ENCODE measurements around the gene CFAP92. TPM values are rescaled to one million over a fixed set of nuclear protein-coding genes. Genes with fewer than 3 reads are reported as not detected.
A peak's percentile ranks its signal among the peaks of the same experiment; 100 is the strongest.
"Not testable (repeated sequence)": the region's sequence is repeated elsewhere in the genome, so short reads cannot be mapped to it uniquely, and the experiment has no call there.

The CFAP92 gene
- total RNA-seq, 1 donor from 2014 or later, result 0.15 TPM

DNA sequence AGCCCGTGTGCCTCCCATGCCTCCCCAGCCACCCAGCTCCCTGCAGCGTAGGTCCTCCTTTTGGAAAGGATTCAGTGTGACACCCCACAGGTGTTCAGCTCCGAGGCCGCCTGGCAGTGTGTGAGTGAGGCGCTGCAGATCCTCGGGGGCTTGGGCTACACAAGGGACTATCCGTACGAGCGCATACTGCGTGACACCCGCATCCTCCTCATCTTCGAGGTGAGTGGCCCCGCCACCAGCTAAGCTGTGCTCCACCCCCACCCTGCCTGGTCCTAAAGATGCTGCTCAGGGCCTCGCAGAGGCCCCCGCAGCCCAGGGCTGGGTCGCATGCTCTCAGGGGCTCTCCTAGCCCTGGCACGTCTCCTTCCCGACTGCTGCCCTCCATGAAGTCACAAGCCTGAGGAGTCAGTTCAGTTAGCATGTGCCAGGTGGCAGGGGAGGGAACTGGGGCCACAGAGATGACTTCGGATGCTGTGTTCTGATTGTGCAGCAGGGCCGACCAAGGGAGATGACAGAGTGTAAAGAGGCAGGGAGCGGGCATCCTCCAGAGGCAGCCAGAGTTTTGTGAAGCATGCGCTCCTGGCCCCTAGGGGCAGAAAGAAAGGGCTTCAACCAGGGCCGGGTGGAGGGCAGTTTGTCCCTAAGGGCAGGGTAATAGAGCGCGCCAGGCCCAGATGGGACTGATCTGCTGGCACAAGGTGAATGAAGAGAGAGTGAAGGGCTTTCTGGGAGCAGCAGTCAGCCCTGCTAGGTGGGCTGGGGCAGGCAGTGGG is 87.7 kb downstream of the CFAP92 start:
- no peak for DNase-seq (ENCODE audit: low read depth)

DNA sequence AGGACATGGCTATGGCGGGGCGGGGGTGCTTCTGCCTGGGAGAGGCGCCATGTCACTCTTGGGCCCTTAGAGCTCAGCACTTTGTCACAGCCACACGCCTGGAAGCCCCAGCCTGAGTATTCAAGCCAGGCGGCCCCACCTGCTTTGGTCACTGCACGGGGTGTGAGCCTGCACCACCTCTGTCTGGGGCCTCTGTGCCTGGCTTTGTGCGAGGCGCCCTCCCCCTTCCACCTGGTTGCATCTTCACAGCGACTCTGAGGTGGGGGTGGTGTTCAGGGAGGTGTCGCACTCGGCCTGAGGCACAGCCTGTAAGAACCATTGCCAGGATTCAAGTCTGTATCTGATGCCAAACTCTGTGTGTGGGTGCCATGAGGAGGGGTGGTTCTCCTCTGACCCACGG is 90.4 kb downstream of the CFAP92 start:
- no peak for DNase-seq (ENCODE audit: low read depth)

DNA sequence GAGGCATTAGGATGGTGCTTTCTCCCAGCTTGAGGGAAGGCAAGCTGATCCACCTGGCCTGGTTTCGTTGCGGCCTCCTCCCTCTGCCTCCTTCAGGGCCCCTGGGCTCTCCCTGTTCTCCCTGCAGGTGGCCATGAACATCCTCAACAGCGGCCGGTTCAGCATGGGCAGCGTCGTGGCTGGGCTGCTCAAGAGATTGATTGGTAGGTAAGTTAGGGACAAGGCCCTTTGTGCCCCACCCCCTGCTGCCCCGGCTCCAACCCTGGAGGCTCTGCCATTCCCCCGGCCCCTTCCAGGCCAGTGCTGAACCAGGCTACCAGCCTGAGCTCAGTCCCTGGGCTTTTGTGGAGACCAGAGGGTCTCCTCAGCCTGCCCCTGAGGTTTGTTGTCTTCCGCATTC is 91.5 kb downstream of the CFAP92 start:
- no peak for DNase-seq (ENCODE audit: low read depth)

GRCh38 chr3:128895843-128896697 is 97.8 kb downstream of the CFAP92 start:
- DNase-seq (ENCODE audit: low read depth), result no peak

- DNase-seq (ENCODE audit: low read depth), result no peak
Measured at GRCh38 chr3:128889139-128889894, 104.6 kb downstream of the CFAP92 start.

DNA sequence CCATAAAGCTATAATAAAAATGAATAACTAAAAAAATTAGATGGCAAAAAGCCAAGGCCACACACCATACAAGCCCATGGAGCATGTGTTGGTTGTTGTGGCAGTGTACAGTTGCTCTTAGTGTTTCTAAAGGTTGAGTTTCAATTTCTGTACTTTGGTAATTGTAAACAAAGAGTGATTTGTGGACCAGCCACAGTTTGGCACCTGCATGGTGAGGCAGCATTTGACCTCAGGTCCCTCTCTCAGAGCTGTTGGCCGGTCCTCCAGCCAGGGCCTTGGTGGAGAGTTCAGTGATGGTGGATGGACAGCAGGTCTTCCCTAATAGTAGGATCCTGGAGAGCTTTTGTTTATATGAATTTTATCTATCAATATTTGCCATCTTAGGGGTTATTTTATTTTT is 108.9 kb downstream of the CFAP92 start:
- no peak for DNase-seq (ENCODE audit: low read depth)

- DNase-seq (ENCODE audit: low read depth), result no peak
Measured at GRCh38 chr3:128882719-128883118, 111.2 kb downstream of the CFAP92 start.

GRCh38 chr3:128881576-128881975 is 112.3 kb downstream of the CFAP92 start:
- no peak for DNase-seq (ENCODE audit: low read depth)

- not testable (repeated sequence) for DNase-seq (ENCODE audit: low read depth)
Measured at GRCh38 chr3:128880455-128880854, 113.4 kb downstream of the CFAP92 start.

GRCh38 chr3:128879991-128880390 is 113.9 kb downstream of the CFAP92 start:
- no peak for DNase-seq (ENCODE audit: low read depth)

DNA sequence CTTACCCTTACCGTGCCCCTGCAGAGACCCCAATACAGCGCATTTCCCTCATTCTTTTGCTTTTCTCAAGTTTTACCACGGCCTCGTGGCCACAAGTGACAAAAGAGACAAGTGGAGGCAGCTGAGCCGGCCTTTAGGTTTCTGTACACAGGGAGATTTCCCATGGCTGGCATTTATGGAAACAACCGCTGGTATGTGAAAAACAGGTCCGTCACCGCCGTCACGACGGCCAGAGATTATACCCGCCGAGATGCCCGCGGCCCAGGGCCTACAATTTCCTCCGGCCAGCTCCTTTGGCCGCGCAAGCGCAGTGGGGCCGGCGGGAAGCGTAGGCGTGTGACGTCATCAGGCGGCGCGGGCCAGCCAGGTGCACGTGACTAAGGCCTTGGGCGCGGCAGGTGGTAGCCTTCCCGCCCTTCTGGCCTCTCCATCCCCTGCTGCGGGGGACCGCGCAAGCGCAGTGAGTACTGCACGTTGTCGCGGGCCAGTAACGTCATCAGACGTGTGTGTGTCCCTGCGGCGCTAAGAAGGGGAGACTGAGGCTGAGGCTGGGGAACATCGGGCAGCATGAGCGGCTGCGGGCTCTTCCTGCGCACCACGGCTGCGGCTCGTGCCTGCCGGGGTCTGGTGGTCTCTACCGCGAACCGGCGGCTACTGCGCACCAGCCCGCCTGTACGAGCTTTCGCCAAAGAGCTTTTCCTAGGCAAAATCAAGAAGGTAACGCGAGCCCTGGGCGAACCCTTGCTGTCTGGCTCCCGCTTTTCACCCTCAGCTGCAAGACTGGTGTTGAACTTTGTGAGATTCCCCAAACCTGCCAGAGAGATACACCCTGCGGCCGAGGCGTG is 114.5 kb downstream of the CFAP92 start, which contains the start of gene ACAD9:
ACAD9 (plus strand) TSS at position 496 of the 845 bp plus-strand sequence; CDS start at position 568, 72 bp downstream.
- DNase-seq (ENCODE audit: low read depth), result peak; percentile 93

GRCh38 chr3:128878556-128879124 is 115.2 kb downstream of the CFAP92 start:
- peak; percentile 61 for DNase-seq (ENCODE audit: low read depth)

DNA sequence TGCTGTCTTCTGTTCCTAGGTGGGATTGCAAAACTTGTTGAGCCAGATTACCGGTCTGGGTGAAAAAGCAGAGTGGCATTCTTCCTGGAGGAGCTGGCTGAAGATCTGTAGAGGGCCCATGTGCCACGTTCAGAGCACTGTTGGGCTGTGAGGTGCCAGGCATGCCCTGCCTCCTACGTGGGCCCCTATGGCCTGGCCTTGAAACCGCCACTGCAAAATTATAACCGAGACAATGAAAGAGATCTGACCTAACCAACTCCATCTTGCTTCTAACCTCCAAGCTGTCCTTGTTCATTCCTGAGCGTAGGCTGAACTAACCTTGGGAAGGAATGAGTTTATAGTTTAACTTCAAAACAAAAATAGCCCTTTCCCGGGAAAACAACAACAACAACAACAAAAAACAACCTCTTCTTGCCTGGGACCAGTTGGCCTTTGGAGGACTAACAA is 115.8 kb downstream of the CFAP92 start:
- DNase-seq (ENCODE audit: low read depth), result no peak

DNA sequence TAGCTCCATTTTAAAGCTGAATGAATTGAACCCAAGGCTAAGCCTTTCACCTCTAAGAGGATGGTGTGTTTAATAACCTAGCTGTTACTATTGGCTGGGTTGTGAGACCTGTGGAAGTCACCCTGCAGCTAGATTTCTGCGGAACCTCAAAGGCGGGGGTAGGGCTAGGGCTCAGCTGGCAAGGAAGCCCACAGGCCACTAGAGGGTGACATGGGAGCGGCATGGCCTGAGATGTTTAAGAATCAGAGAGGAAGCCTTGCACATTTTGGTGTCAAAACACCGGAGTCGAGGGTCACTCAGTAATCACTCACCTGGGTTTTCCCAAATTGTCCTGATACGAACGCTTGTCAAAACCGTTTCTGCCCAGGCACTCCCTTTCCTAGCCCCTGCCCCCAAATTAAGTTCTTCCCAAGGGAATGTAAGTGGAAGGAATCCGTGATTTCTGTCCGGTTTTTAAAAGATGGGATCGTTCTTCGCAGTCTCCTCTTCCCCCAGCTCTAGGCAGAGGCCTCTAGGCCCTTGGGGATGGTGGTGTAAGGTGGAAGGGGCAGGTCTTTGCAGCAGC is 118.2 kb downstream of the CFAP92 start:
- DNase-seq (ENCODE audit: low read depth), result peak; percentile 25

DNA sequence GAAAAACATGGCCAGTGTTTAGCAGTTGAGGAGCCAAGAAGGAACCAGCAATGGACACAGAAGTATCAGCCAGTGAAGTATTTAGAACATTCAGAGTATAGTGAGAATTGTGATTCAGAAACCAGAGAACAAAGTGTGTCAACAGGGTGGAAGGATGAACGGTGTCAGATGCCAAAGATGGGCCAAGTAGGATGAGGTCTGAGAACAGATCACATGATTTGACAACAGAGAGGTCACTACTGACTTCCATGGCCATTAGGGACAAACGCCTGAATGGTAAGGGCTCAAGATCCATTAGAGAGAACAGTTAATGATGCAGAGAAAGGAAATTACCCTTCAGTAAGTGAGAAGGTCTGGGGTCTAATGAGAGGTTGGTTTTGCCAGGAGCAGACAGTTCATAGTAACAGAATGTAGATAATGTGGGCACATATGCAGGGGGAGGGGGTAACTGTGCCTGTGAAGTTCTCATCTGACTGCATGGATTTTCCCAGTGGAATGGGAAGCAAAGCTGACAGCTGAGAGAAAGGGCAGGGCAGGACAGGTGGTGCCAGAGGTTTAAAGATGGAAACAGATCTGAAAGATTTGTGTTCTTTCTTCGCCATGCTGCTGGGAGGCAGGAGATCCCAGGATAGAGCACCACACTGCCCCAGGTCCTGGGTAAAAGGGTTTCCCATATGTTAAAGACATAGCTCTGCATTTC is 119.2 kb downstream of the CFAP92 start:
- DNase-seq (ENCODE audit: low read depth), result no peak

DNA sequence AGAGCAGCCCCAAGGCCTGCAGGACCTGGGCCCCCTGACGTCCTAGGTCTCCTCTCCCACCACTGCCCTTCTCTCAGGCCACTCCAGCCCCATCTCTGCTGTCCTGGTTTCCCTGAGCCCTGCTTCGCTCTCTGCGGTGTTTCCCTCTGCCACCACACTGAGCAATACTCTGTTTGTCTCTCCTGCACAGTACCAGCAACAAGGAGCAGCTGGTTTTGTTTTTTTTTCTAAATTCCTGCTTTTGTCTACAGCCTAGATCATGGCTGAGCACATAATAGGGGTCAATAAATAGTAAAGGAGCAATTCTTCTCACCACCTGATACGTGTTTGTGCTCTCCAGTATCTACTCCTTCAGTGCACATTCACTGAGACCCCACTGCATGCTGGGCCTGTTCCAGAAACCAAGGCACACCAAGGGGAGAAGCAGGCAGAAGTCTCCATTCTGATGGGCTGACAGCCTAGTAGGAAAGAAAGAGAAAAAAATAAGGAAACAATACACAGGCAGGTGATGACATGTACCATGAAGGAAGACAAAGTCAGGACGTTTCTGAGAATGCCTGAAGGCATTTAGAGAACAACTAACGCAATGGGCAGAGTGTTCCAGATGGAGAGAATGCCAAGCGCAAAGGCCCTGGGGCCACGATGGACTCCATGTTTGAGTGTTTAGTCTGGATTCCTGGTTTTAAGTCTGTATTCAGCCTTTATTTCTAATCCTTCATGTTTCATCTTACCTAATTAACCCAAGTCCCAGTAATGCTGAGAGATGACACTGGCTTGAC is 120.4 kb downstream of the CFAP92 start:
- no peak for DNase-seq (ENCODE audit: low read depth)

- DNase-seq (ENCODE audit: low read depth), result no peak
Measured at GRCh38 chr3:128872744-128873143, 121.1 kb downstream of the CFAP92 start.

- no peak for DNase-seq (ENCODE audit: low read depth)
Measured at GRCh38 chr3:128872282-128872681, 121.6 kb downstream of the CFAP92 start.

GRCh38 chr3:128870347-128870746 is 123.5 kb downstream of the CFAP92 start:
- DNase-seq (ENCODE audit: low read depth), result no peak
